NT2/D1 (cell line): ENCODE measurements around the gene SMC1B.

Experiments used
- SUZ12 ChIP-seq: IDR thresholded peaks from 2 replicates; pipeline ENCODE4 v1.6.1; 2011; ENCODE audit not compliant: insufficient read length, insufficient read depth; ENCODE audit errors: extremely low read depth
- YY1 ChIP-seq: IDR thresholded peaks from 2 replicates; pipeline ENCODE4 v1.6.1; 2011; ENCODE audit not compliant: insufficient read length, insufficient read depth
- ZNF274 ChIP-seq: IDR thresholded peaks from 2 replicates; pipeline ENCODE4 v1.6.1; 2011; ENCODE audit warnings: mild to moderate bottlenecking, low read depth, low read length

GRCh38 chr22:45335854-45336522 is 77.4 kb downstream of the SMC1B start:
- no peak for TF ChIP-seq YY1
- TF ChIP-seq SUZ12: no peak
- no peak for TF ChIP-seq ZNF274
